HEK293 (cell line): ENCODE data around the gene SYNCRIP.

ENCODE experiments used
- CTCF ChIA-PET: fragments of 350-600 bp; formaldehyde crosslinking; extraction: SDS; loops from one replicate; lab custom pipeline; 2021; ENCODE audit warnings: antibody characterized with exemption; lab: Yijun Ruan, JAX
- POLR2A ChIA-PET: fragments of 300-600 bp; formaldehyde crosslinking; extraction: SDS; loops from one replicate; lab custom pipeline; 2020; ENCODE audit warnings: antibody characterized with exemption, inconsistent platforms; lab: Yijun Ruan, JAX
- H3K27ac ChIP-seq: fragments of 200-500 bp; sonication (Bioruptor generic); 2 replicates; pipeline ENCODE4 v1.5.1; 2014; ENCODE audit warnings: low read depth, low read length, control low read depth, inconsistent platforms; ENCODE audit errors: extremely low read depth
- H3K36me3 ChIP-seq, 2 experiments: fragments of 200-500 bp in 1 of 2; sonication (Bioruptor generic) in 1 of 2; 1 replicate in 1 of 2; 2 replicates in 1 of 2; pipeline ENCODE4 v1.5.1; 2014 to 2017; ENCODE audit warnings: inconsistent platforms in 2 of 2, low read length in 2 of 2; ENCODE audit not compliant: control insufficient read depth in 2 of 2, insufficient read depth in 1 of 2
- H3K4me1 ChIP-seq: fragments of 200-500 bp; sonication (Bioruptor generic); 2 replicates; pipeline ENCODE4 v1.5.1; 2014; ENCODE audit warnings: mild to moderate bottlenecking, low read length, inconsistent platforms; ENCODE audit not compliant: control insufficient read depth, insufficient read depth
- H3K4me3 ChIP-seq: 2 replicates; pipeline ENCODE4 v1.5.1; 2011; ENCODE audit warnings: low read depth, mild to moderate bottlenecking, control low read depth, low read length, moderate library complexity
- H3K9me3 ChIP-seq: fragments of 200-500 bp; sonication (Bioruptor generic); 2 replicates; pipeline ENCODE4 v1.5.1; 2014; ENCODE audit warnings: low read depth, low read length, inconsistent platforms; ENCODE audit not compliant: control insufficient read depth, insufficient read depth
- ELK4 ChIP-seq: IDR thresholded peaks from 2 replicates; pipeline ENCODE4 v1.6.1; 2011; ENCODE audit warnings: mild to moderate bottlenecking, low read depth, low read length, borderline replicate concordance
- HOXD13 ChIP-seq: sonication (generic); formaldehyde crosslinking; IDR thresholded peaks from 2 replicates; pipeline ENCODE4 v1.8.0; 2022; ENCODE audit warnings: missing genetic modification reagents, borderline replicate concordance
- MYNN ChIP-seq: fragments of 450-650 bp; formaldehyde crosslinking; IDR thresholded peaks from 2 replicates; pipeline ENCODE4 v1.5.1; 2016; ENCODE audit warnings: missing biosample characterization, missing genetic modification characterization, borderline replicate concordance
- PRDM6 ChIP-seq: fragments of 450-650 bp; formaldehyde crosslinking; IDR thresholded peaks from 2 replicates; pipeline ENCODE4 v1.5.1; 2017; ENCODE audit warnings: missing biosample characterization, missing genetic modification characterization
- SALL2 ChIP-seq: fragments of 450-650 bp; formaldehyde crosslinking; IDR thresholded peaks from 2 replicates; pipeline ENCODE4 v1.5.0; 2017; ENCODE audit warnings: missing biosample characterization, mild to moderate bottlenecking, missing genetic modification characterization, borderline replicate concordance
- SP2 ChIP-seq: fragments of 450-650 bp; formaldehyde crosslinking; IDR thresholded peaks from 2 replicates; pipeline ENCODE4 v1.5.1; 2016; ENCODE audit warnings: missing biosample characterization, missing genetic modification characterization
- ZBTB1 ChIP-seq: fragments of 450-650 bp; formaldehyde crosslinking; IDR thresholded peaks from 2 replicates; pipeline ENCODE4 v1.5.1; 2016; ENCODE audit warnings: missing biosample characterization, missing genetic modification characterization
- ZFP69B ChIP-seq: fragments of 450-650 bp; formaldehyde crosslinking; IDR thresholded peaks from 2 replicates; pipeline ENCODE4 v1.5.1; 2016; ENCODE audit warnings: missing biosample characterization, missing genetic modification characterization
- ZNF184 ChIP-seq: fragments of 450-650 bp; IDR thresholded peaks from 2 replicates; pipeline ENCODE4 v1.5.1; 2018; ENCODE audit warnings: missing biosample characterization, mild to moderate bottlenecking, missing genetic modification characterization
- ZNF23 ChIP-seq: fragments of 450-650 bp; formaldehyde crosslinking; IDR thresholded peaks from 2 replicates; pipeline ENCODE4 v1.5.1; 2016; ENCODE audit warnings: missing biosample characterization, missing genetic modification characterization, borderline replicate concordance
- ZNF266 ChIP-seq: fragments of 450-650 bp; formaldehyde crosslinking; IDR thresholded peaks from 2 replicates; pipeline ENCODE4 v1.5.1; 2016; ENCODE audit warnings: missing biosample characterization, missing genetic modification characterization, low read depth
- ZNF362 ChIP-seq: fragments of 450-650 bp; formaldehyde crosslinking; IDR thresholded peaks from 2 replicates; pipeline ENCODE4 v1.5.1; 2016; ENCODE audit warnings: missing biosample characterization, missing genetic modification characterization
- ZNF416 ChIP-seq: fragments of 450-650 bp; formaldehyde crosslinking; IDR thresholded peaks from 2 replicates; pipeline ENCODE4 v1.5.1; 2016; ENCODE audit warnings: missing biosample characterization, missing genetic modification characterization
- ZNF488 ChIP-seq: fragments of 450-650 bp; formaldehyde crosslinking; IDR thresholded peaks from 2 replicates; pipeline ENCODE4 v1.5.1; 2016; ENCODE audit warnings: missing biosample characterization, missing genetic modification characterization
- ZNF521 ChIP-seq: fragments of 450-650 bp; formaldehyde crosslinking; IDR thresholded peaks from 2 replicates; pipeline ENCODE4 v1.5.1; 2017; ENCODE audit warnings: missing biosample characterization, mild to moderate bottlenecking, missing genetic modification characterization
- ZNF585B ChIP-seq: fragments of 450-650 bp; formaldehyde crosslinking; IDR thresholded peaks from 2 replicates; pipeline ENCODE4 v1.5.1; 2016; ENCODE audit warnings: missing biosample characterization, missing genetic modification characterization
- ZNF596 ChIP-seq: fragments of 450-650 bp; IDR thresholded peaks from 2 replicates; pipeline ENCODE4 v1.5.0; 2018; ENCODE audit warnings: missing biosample characterization, mild to moderate bottlenecking, missing genetic modification characterization, moderate library complexity
- ZNF624 ChIP-seq: fragments of 450-650 bp; formaldehyde crosslinking; IDR thresholded peaks from 2 replicates; pipeline ENCODE4 v1.5.1; 2017; ENCODE audit warnings: missing biosample characterization, missing genetic modification characterization
- ZNF654 ChIP-seq: fragments of 450-650 bp; formaldehyde crosslinking; IDR thresholded peaks from 2 replicates; pipeline ENCODE4 v1.5.1; 2016; ENCODE audit warnings: low read depth, missing biosample characterization, missing genetic modification characterization
- ZNF776 ChIP-seq: fragments of 450-650 bp; formaldehyde crosslinking; IDR thresholded peaks from 2 replicates; pipeline ENCODE4 v1.5.0; 2017; ENCODE audit warnings: missing biosample characterization, missing genetic modification characterization, borderline replicate concordance
- ZNF777 ChIP-seq: fragments of 450-650 bp; formaldehyde crosslinking; IDR thresholded peaks from 2 replicates; pipeline ENCODE4 v1.5.1; 2017; ENCODE audit warnings: missing biosample characterization, missing genetic modification characterization, borderline replicate concordance
- ZNF843 ChIP-seq: fragments of 450-650 bp; formaldehyde crosslinking; IDR thresholded peaks from 2 replicates; pipeline ENCODE4 v1.5.1; 2016; ENCODE audit warnings: missing biosample characterization, missing genetic modification characterization

Gene SYNCRIP

GRCh38 chr6:85610182-85610895 is 32.3 kb downstream of the SYNCRIP start:
- Histone ChIP-seq H3K4me3 (no peak overlapping the region), H3K36me3 (peaks cover 31 to 77% of the 10 kb centered on the region in 2 experiments), H3K9me3 (no peaks in the 10 kb centered on the region), H3K27ac (no peak overlapping the region), H3K4me1 (peaks cover 14% of the 10 kb centered on the region; the same call in 1 of the 2 replicates)
- CTCF ChIA-PET: no interaction called here
- no peak for TF ChIP-seq ZNF266
- no peak for TF ChIP-seq HOXD13 (CRISPR knock-in tag)
- no peak for TF ChIP-seq ZNF416
- TF ChIP-seq ZNF184: no peak
- no peak for TF ChIP-seq ZNF585B
- TF ChIP-seq MYNN (tag by site-specific recombination): no peak
- TF ChIP-seq ZNF843 (tag by site-specific recombination): no peak
- no peak for TF ChIP-seq ZNF23 (tag by site-specific recombination)
- no peak for TF ChIP-seq ZNF521
- TF ChIP-seq SALL2 (tag by site-specific recombination): no peak
- TF ChIP-seq ZNF488 (tag by site-specific recombination): no peak
- TF ChIP-seq ZNF654 (tag by site-specific recombination): no peak
- no peak for TF ChIP-seq ZNF776 (tag by site-specific recombination)
- no peak for TF ChIP-seq ZBTB1 (tag by site-specific recombination)
- no peak for TF ChIP-seq ZNF777 (tag by site-specific recombination)
- no peak for TF ChIP-seq ELK4
- TF ChIP-seq ZFP69B: no peak
- no peak for TF ChIP-seq ZNF624 (tag by site-specific recombination)
- no peak for TF ChIP-seq SP2
- POLR2A ChIA-PET: interaction anchor here (4.8 kb wide), 1 partner anchor 68 kb away, joined by 23 read pairs; no protein-coding TSS in a partner anchor

GRCh38 chr6:85602100-85602499 is 40.6 kb downstream of the SYNCRIP start:
- POLR2A ChIA-PET: interaction anchor here (1.0 kb wide), 1 partner anchor 76 kb away, joined by 6 read pairs; no protein-coding TSS in a partner anchor
- TF ChIP-seq ZNF596 (tag by site-specific recombination) (no peak), PRDM6 (tag by site-specific recombination) (peak; percentile 34; the same call in 1 of the 2 replicates), ZNF362 (tag by site-specific recombination) (peak; percentile 35; the same call in 1 of the 2 replicates)
- TF ChIP-seq, all 188 proteins: peak for 2
- CTCF ChIA-PET: interaction anchor here (0.6 kb wide), 1 partner anchor 22 kb away, joined by 4 read pairs; no protein-coding TSS in a partner anchor

More at GRCh38 chr6:85602100-85602499, 40.6 kb downstream of the SYNCRIP start:
- H3K4me1 ChIP-seq: peaks cover 14% of the 10 kb centered on the region
- no peak overlapping the region for H3K4me3 ChIP-seq
- H3K36me3 ChIP-seq: no peaks in the 10 kb centered on the region; a peak in 1 of 3 replicates
- no peak overlapping the region for H3K27ac ChIP-seq
- H3K9me3 ChIP-seq: no peaks in the 10 kb centered on the region
